Esophagus muscularis mucosa (tissue), 4 donors: Measurements from ENCODE around the gene PBXIP1.

Experiments
- EP300 ChIP-seq: sonication (generic); formaldehyde crosslinking; IDR thresholded peaks from one replicate; pipeline ENCODE4 v1.6.1; 2017; ENCODE audit warnings: antibody characterized with exemption
- POLR2A ChIP-seq: fragments of 450-650 bp; IDR thresholded peaks from one replicate; pipeline ENCODE4 v1.6.1; 2017; ENCODE audit warnings: antibody characterized with exemption, moderate library complexity, mild to moderate bottlenecking, low read depth
- TF ChIP-seq, protein P1 (sequence below), 3 experiments: fragments of 200-600 bp in 2 of 3; fragments of 450-650 bp in 1 of 3; sonication (generic) in 2 of 3; IDR thresholded peaks; one replicate each; pipeline ENCODE4 v1.5.1; 2017 to 2019; ENCODE audit warnings: antibody characterized with exemption in 3 of 3, mild to moderate bottlenecking in 2 of 3, moderate library complexity in 1 of 3

DNA sequence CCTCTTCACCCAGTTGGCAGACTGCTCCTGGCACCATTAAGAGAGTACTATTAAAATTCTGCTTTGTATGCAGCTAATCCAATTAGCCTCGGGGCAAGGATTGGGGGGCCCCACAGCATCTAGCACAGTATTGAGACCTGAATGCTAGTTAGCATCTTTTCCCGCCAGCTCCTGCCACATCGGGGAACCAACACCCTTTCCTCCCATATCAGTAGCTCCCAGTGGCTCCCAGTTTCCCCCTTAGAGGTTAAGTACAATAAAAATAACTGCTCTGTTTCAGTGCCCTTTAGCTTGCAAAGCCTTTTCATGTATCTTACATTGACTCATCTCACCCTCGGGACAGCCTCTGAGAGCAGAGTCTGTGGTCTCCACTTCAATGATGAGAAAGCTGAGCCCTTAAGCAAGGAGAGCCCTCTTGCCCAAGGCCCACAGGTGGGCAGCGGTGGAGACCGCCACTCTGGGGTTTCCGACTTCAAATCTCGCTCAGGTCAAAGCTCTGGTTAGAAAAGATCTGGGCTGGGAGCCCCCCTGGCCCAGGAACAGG, 15.2 kb downstream of the PBXIP1 start:
- TF ChIP-seq, protein P1, sequence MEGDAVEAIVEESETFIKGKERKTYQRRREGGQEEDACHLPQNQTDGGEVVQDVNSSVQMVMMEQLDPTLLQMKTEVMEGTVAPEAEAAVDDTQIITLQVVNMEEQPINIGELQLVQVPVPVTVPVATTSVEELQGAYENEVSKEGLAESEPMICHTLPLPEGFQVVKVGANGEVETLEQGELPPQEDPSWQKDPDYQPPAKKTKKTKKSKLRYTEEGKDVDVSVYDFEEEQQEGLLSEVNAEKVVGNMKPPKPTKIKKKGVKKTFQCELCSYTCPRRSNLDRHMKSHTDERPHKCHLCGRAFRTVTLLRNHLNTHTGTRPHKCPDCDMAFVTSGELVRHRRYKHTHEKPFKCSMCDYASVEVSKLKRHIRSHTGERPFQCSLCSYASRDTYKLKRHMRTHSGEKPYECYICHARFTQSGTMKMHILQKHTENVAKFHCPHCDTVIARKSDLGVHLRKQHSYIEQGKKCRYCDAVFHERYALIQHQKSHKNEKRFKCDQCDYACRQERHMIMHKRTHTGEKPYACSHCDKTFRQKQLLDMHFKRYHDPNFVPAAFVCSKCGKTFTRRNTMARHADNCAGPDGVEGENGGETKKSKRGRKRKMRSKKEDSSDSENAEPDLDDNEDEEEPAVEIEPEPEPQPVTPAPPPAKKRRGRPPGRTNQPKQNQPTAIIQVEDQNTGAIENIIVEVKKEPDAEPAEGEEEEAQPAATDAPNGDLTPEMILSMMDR (IDR thresholded peaks at IDR 0.05), result no peak
- TF ChIP-seq POLR2A (no peak), EP300 (no peak)
